Activated effector memory CD4-positive, alpha-beta T cell treated with Interleukin-2 at 50 U/mL for 16 hours (primary cell): ENCODE results near the gene EAF1.

Experiments
- DNase-seq: peaks from one replicate; pipeline ENCODE4 v3.0.0-alpha.2; 2020

EAF1 gene

GRCh38 chr3:15488002-15488401, 60.6 kb downstream of the EAF1 start:
- no peak for DNase-seq

DNA sequence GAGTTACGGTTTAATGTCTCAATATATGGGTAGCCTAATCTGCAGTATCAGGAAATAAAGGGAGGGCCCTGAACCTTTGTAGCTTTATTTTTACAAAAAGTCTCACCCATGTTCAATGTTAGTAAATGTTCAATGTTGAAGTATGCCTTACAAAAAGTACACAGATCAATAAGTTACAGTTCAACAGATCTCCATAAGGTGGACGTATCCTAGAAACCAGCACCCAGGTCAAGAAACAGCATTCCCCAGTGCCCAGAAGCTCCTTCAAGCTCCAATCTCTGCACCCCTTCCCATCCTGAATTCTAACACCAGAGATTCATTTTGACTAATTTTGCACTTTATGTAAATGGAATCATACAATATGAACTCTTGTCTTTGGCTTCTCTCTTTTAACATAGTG, 62.8 kb downstream of the EAF1 start:
- no peak for DNase-seq

- DNase-seq: no peak
These were observed 63.7 kb downstream of the EAF1 start for GRCh38 chr3:15491143-15491542.
